ENCODE data around the gene TIGAR.

TIGAR gene

GRCh38 chr12:4393211-4393610 is 72.2 kb downstream of the TIGAR start:
- H3K4me2 ChIP-seq (ENCODE audit: low read length), result no peak overlapping the region

GRCh38 chr12:4395818-4396217 is 74.8 kb downstream of the TIGAR start:
- no peaks in the 10 kb centered on the region for H4K20me1 ChIP-seq (ENCODE audit: insufficient read depth, low read length)
- no peak overlapping the region for H3K4me2 ChIP-seq (ENCODE audit: low read length)
- peaks cover 9% of the 10 kb centered on the region for H3K4me1 ChIP-seq (ENCODE audit: low read length)
- H3K79me2 ChIP-seq (ENCODE audit: low read length), result no peaks in the 10 kb centered on the region
- TF ChIP-seq CTCF (IDR thresholded peaks at IDR 0.05; ENCODE audit: low read depth, low read length), result no peak
- no peak for TF ChIP-seq EZH2phosphoT487 (IDR thresholded peaks at IDR 0.05; ENCODE audit: low read depth)
- H2AFZ ChIP-seq (ENCODE audit: low read depth, low read length), result no peak overlapping the region
- H3K27ac ChIP-seq (ENCODE audit: low read length), result no peak overlapping the region
- H3K36me3 ChIP-seq (replicated peaks; ENCODE audit: low read depth, low read length), result no peaks in the 10 kb centered on the region
- peaks cover 41% of the 10 kb centered on the region for H3K27me3 ChIP-seq (ENCODE audit: low read depth, low read length)
- no peak overlapping the region for H3K9ac ChIP-seq (ENCODE audit: low read length)
- no peak overlapping the region for H3K4me3 ChIP-seq (ENCODE audit: low read length)
- H3K9me3 ChIP-seq (ENCODE audit: insufficient read depth, low read length), result no peaks in the 10 kb centered on the region

More at GRCh38 chr12:4393211-4393610, 72.2 kb downstream of the TIGAR start:
- Histone ChIP-seq H4K20me1 (ENCODE audit: insufficient read depth, low read length) (no peaks in the 10 kb centered on the region), H3K27me3 (ENCODE audit: low read depth, low read length) (peaks cover 36% of the 10 kb centered on the region), H3K9me3 (ENCODE audit: insufficient read depth, low read length) (no peaks in the 10 kb centered on the region), H3K36me3 (replicated peaks; ENCODE audit: low read depth, low read length) (no peaks in the 10 kb centered on the region), H3K9ac (ENCODE audit: low read length) (no peak overlapping the region), H2AFZ (ENCODE audit: low read depth, low read length) (no peak overlapping the region), H3K4me3 (ENCODE audit: low read length) (no peak overlapping the region), H3K79me2 (ENCODE audit: low read length) (no peaks in the 10 kb centered on the region), H3K27ac (ENCODE audit: low read length) (no peak overlapping the region), H3K4me1 (ENCODE audit: low read length) (peaks cover under 1% of the 10 kb centered on the region; the same call in 1 of the 2 replicates)
- no peak for TF ChIP-seq CTCF (IDR thresholded peaks at IDR 0.05; ENCODE audit: low read depth, low read length)
- TF ChIP-seq EZH2phosphoT487 (IDR thresholded peaks at IDR 0.05; ENCODE audit: low read depth), result no peak

- peaks cover 9% of the 10 kb centered on the region for H3K4me1 ChIP-seq (ENCODE audit: low read length)
- H3K9me3 ChIP-seq (ENCODE audit: insufficient read depth, low read length), result no peaks in the 10 kb centered on the region
- H3K4me2 ChIP-seq (ENCODE audit: low read length), result no peak overlapping the region
- H3K9ac ChIP-seq (ENCODE audit: low read length), result no peak overlapping the region
- no peaks in the 10 kb centered on the region for H3K79me2 ChIP-seq (ENCODE audit: low read length)
- H3K27me3 ChIP-seq (ENCODE audit: low read depth, low read length), result peaks cover 32% of the 10 kb centered on the region
- no peak overlapping the region for H2AFZ ChIP-seq (ENCODE audit: low read depth, low read length)
- no peak for TF ChIP-seq EZH2phosphoT487 (IDR thresholded peaks at IDR 0.05; ENCODE audit: low read depth)
- TF ChIP-seq CTCF (IDR thresholded peaks at IDR 0.05; ENCODE audit: low read depth, low read length), result no peak
- H4K20me1 ChIP-seq (ENCODE audit: insufficient read depth, low read length), result no peaks in the 10 kb centered on the region
- no peaks in the 10 kb centered on the region for H3K36me3 ChIP-seq (replicated peaks; ENCODE audit: low read depth, low read length)
- H3K4me3 ChIP-seq (ENCODE audit: low read length), result no peak overlapping the region
- no peak overlapping the region for H3K27ac ChIP-seq (ENCODE audit: low read length)
Measured at GRCh38 chr12:4401117-4401516, 80.1 kb downstream of the TIGAR start.

DNA sequence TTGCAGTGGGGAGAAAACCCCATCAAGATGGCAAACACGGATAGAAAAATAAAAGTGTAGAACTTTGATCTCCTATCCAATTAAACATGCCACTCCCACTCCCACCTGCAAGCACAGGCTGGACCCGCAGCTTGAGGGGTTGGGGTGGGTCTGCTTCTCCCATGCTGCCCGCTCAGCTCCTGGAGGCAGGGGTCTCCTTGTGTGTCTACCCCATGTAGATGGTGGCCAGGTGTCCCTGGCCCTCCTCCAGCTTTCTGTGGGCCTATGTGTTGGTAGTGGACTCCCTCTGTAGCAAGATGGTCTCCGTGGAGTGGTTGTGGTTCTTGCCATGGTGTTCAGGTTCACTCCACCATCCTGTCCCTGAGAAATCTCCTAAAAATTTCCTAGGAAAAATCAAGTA is 82.0 kb downstream of the TIGAR start:
- no peaks in the 10 kb centered on the region for H3K9me3 ChIP-seq (ENCODE audit: insufficient read depth, low read length)
- H2AFZ ChIP-seq (ENCODE audit: low read depth, low read length), result no peak overlapping the region
- no peak overlapping the region for H3K27ac ChIP-seq (ENCODE audit: low read length)
- H4K20me1 ChIP-seq (ENCODE audit: insufficient read depth, low read length), result no peaks in the 10 kb centered on the region
- no peaks in the 10 kb centered on the region for H3K79me2 ChIP-seq (ENCODE audit: low read length)
- H3K9ac ChIP-seq (ENCODE audit: low read length), result no peak overlapping the region
- H3K27me3 ChIP-seq (ENCODE audit: low read depth, low read length), result peaks cover 25% of the 10 kb centered on the region
- peaks cover 9% of the 10 kb centered on the region for H3K4me1 ChIP-seq (ENCODE audit: low read length)
- H3K4me2 ChIP-seq (ENCODE audit: low read length), result no peak overlapping the region
- H3K36me3 ChIP-seq (replicated peaks; ENCODE audit: low read depth, low read length), result no peaks in the 10 kb centered on the region
- no peak for TF ChIP-seq EZH2phosphoT487 (IDR thresholded peaks at IDR 0.05; ENCODE audit: low read depth)
- no peak overlapping the region for H3K4me3 ChIP-seq (ENCODE audit: low read length)

All from OCI-LY3 (cell line).